RWPE1 (cell line): ENCODE results near the gene ACOX3.

Experiments
- CTCF ChIA-PET: fragments of 350-600 bp; sonication (Branson Sonifier 250); formaldehyde crosslinking; extraction: SDS; loops from one replicate; lab custom pipeline; 2021; lab: Yijun Ruan, JAX
- POLR2A ChIA-PET: fragments of 400-600 bp; formaldehyde crosslinking; extraction: SDS; loops from one replicate; lab custom pipeline; 2020; ENCODE audit warnings: antibody characterized with exemption; ENCODE audit not compliant: low non-redundant PET; lab: Yijun Ruan, JAX
- DNase-seq: peaks from one replicate; pipeline ENCODE4 v3.0.0; 2012; ENCODE audit warnings: low spot score
- H3K27ac ChIP-seq: fragments of 450-650 bp; 2 replicates; pipeline ENCODE4 v1.5.1; 2017
- TF ChIP-seq, protein P1 (sequence below): fragments of 450-650 bp; conservative IDR thresholded peaks from 2 replicates; pipeline ENCODE4 v1.5.1; 2017; ENCODE audit warnings: low read depth, mild to moderate bottlenecking

The ACOX3 gene

DNA sequence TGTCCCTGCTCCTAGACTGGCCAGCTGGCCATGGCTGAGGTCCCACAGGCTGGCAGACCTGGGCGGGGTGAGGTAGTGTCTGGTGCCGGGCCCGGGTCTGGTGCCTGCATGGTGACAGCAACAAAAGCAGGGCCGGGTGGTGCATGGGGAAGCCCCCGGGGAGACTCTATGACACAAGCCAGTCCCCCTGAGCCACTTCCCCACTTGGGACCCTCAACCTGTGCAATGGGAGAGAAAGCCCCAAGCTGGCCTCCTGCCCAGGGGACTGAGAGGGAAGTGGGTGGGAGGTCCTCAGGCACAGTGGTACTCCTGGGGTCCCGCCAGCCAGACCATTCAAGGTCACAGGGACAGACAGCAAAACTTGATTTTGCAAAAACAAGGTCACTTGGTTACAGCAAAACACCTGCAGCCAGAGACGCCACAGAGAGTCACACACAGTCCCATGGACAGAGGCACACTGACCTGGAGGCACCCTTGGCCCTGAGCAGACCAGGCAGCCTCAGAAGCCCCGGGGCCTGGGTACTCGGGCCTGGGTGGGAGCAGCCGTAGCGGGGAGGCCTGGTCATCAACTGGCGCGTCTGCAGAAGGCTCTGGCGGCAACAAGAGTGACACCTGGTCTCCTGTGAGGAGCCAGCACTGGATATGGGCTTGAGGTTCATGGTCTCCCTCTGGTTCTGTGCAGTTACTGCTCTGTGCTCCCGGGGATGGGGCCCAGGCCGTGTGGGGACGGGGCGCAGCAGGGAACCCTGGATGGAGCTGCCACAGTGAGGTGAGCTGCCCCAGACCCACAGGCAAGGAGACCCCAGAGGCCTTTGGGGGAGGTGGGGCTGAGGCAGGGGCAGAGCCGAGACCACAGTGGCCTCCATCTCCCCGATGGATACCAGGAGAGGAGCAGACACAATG lies 110.4 kb downstream of the ACOX3 start:
- POLR2A ChIA-PET: no interaction called here
- no peak for DNase-seq
- CTCF ChIA-PET: interaction anchor here (0.6 kb wide), 1 partner anchor 78 kb away, joined by 5 read pairs; no protein-coding TSS in a partner anchor
- TF ChIP-seq, protein P1, sequence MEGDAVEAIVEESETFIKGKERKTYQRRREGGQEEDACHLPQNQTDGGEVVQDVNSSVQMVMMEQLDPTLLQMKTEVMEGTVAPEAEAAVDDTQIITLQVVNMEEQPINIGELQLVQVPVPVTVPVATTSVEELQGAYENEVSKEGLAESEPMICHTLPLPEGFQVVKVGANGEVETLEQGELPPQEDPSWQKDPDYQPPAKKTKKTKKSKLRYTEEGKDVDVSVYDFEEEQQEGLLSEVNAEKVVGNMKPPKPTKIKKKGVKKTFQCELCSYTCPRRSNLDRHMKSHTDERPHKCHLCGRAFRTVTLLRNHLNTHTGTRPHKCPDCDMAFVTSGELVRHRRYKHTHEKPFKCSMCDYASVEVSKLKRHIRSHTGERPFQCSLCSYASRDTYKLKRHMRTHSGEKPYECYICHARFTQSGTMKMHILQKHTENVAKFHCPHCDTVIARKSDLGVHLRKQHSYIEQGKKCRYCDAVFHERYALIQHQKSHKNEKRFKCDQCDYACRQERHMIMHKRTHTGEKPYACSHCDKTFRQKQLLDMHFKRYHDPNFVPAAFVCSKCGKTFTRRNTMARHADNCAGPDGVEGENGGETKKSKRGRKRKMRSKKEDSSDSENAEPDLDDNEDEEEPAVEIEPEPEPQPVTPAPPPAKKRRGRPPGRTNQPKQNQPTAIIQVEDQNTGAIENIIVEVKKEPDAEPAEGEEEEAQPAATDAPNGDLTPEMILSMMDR: no peak
- no peak overlapping the region for H3K27ac ChIP-seq

DNA sequence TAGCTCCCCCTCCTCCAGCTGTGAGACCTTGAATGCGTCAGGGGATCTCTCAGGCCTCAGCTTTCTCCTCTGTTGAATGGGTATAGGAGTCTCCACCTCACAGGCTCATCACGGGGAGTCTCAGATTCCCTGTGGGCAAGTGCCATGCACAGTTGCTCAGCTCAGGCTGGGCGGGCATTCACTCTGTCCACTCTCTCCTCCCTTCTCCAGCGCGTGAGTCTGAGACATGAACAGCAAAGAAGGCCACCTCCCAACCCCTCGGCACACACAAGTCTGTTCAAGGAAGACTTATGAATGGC lies 111.0 kb downstream of the ACOX3 start:
- POLR2A ChIA-PET: no interaction called here
- no peak for DNase-seq
- H3K27ac ChIP-seq: no peak overlapping the region

DNA sequence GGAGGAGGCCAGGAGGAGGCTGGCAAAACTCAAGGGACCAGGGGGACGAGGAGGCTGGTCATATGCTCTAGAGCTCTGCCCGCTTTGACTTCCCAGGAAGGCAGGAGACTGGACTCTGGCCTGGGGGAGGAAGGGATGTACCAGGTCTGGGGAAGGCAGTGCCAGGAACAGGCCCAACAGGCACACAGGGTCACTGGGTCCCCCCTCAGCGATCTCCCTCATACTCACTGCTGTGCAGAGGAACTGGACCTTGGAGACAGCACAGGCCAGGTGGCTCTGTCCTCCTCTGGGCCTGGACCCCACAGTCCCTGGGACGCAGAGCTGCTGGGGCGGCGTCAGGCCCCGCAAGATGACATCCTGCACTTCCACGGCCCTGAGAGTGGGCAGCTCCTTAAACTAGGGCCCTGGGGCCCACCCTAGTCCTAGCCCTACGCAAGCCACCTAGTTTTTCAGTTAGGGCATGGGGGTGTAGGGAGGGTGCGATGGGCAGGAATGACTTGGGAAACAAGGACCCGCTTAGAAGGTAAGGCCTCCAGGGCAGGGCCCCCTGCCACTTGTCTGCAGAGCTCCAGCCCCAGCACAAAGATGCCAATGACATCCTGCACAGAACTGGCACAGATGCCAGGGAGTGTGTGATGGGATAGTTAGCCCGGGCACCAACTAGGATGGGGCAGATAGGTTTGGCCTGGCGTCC lies 111.5 kb downstream of the ACOX3 start:
- H3K27ac ChIP-seq: no peak overlapping the region
- ChIA-PET POLR2A (no interaction called here), CTCF (interaction anchor here (0.7 kb wide), 1 partner anchor 15 kb away, joined by 4 read pairs; no protein-coding TSS in a partner anchor)
- TF ChIP-seq, protein P1: no peak
- DNase-seq: no peak

More for the DNA sequence above, 111.0 kb downstream of the ACOX3 start:
- CTCF ChIA-PET: no interaction called here
- TF ChIP-seq, protein P1: no peak

DNA sequence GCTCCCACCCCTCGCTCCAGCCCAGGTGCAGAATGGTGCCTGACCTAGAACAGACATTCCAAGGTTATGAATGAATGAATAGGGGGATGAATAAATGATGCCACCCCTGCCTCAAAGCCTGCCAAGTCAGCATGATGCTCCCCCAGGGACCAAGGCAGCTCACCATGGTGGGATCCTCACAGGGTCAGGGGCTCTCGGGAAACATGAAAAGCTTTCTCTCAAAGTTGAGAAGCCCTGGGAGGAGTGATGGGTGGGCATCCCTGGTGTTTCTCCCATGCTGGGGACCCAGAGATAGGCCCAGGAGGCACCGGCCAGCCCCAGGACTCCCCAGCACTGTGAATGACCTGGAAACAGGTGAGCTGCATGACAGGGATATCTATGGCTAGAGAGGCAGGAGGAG lies 112.1 kb downstream of the ACOX3 start:
- TF ChIP-seq, protein P1: no peak
- no peak for DNase-seq
- H3K27ac ChIP-seq: no peak overlapping the region
- POLR2A ChIA-PET: no interaction called here
- CTCF ChIA-PET: interaction anchor here (0.7 kb wide), 1 partner anchor 15 kb away, joined by 4 read pairs; no protein-coding TSS in a partner anchor

DNA sequence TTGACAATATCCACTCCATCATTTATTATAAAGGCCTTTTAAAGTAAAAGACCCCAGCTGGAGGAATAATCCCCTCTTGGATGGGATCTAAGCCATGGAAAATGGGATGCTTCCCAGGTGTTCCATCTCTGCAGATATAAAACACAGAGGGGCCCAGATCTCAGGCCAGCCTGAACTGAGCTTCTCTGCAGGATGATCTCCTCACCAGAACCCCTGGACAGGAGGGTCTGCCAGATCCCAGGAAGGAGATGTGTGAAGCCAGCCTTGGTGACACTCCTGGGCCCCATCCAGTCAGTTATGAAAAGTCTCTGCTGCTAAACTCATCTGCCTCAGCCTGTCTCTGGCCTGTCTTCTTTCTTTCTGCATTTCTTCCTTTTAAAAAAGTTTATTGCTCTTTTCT lies 114.3 kb downstream of the ACOX3 start:
- TF ChIP-seq, protein P1: no peak
- DNase-seq: no peak
- CTCF ChIA-PET: no interaction called here
- POLR2A ChIA-PET: no interaction called here
- no peak overlapping the region for H3K27ac ChIP-seq

DNA sequence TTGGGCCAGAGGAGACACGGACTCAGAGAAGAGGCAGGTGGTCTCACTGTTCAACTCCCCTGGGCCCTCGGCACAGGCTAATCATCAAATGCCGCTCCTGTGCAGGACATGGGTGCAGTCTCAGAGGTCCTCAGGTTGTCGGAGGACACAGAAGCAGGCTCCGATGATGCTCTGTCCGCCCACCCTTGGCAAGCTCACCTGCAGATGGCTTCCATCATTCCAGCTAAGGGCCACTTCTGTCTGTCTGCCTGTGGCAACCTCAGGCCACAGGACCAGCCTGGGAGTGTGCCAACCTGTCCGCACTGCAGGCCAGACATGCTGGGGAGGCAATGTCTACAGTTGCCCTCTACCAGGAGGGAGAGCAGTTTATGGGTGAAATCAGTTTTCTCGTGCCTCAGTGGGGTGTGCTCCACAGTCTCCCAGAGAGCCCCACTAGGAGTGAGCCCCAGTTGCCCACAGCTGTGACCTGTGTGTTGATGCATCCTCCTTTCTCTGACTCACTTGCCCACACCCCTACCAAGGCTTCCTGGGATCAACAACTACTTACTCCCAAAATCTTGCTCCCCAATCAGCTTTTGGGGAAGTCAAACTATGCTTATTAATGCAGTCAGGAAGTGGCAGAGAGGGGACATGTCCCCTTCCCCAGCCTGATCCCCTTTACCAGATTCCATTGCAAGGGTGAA lies 115.1 kb downstream of the ACOX3 start:
- POLR2A ChIA-PET: no interaction called here
- CTCF ChIA-PET: no interaction called here
- no peak for DNase-seq

More for the DNA sequence above, 115.1 kb downstream of the ACOX3 start:
- no peak overlapping the region for H3K27ac ChIP-seq
- TF ChIP-seq, protein P1: no peak
